ENCODE results near the gene LY6G6C. TPM values are rescaled to one million over a fixed set of nuclear protein-coding genes. Genes with fewer than 3 reads are reported as not detected.

The LY6G6C gene
- total RNA-seq, 1 experiment from 2014 or later: not detected

- H4K20me1 ChIP-seq (ENCODE audit: control insufficient read depth, insufficient read depth, insufficient read length): no peaks in the 10 kb centered on the region
- H3K4me1 ChIP-seq (ENCODE audit: insufficient read depth, low read length): no peaks in the 10 kb centered on the region
- H3K36me3 Mint-ChIP-seq (ENCODE audit: insufficient read depth in 1 of 3, low read depth in 3 of 3): peaks cover 6 to 24% (median 18%) of the 10 kb centered on the region in 3 experiments; a peak in 6 of 7 replicates
- no peak overlapping the region for H2BK15ac ChIP-seq (ENCODE audit: low read depth, low read length)
- H3K23ac ChIP-seq (ENCODE audit: insufficient read length, low read depth, low read length): no peak overlapping the region
- no peak overlapping the region for H2AFZ ChIP-seq (ENCODE audit: low read length)
- H3K4me2 ChIP-seq (ENCODE audit: insufficient read depth, insufficient read length, low read length): no peak overlapping the region
- no CpG with 5 or more reads among the region's 8 CpGs for WGBS (ENCODE audit: extremely low coverage, insufficient read length, low lambda C conversion rate)
- H3K18ac ChIP-seq (ENCODE audit: insufficient read length, low read depth, low read length): no peak overlapping the region
- H3T11ph ChIP-seq (ENCODE audit: low read length): no peak overlapping the region
- H3K27me3 Mint-ChIP-seq (ENCODE audit: low read depth): no peaks in the 10 kb centered on the region
- H2AK5ac ChIP-seq (ENCODE audit: insufficient read length, low read length): no peak overlapping the region
- H3K4me1 Mint-ChIP-seq: peaks cover 5 to 8% of the 10 kb centered on the region in 2 experiments
- H2BK120ac ChIP-seq (ENCODE audit: low read depth, low read length, poor library complexity, severe bottlenecking): no peak overlapping the region
- H3K27ac ChIP-seq (ENCODE audit: insufficient read length, low read depth, low read length): no peak overlapping the region
- no peak overlapping the region for H3K9ac ChIP-seq (ENCODE audit: extremely low read depth, insufficient read length, low read length)
- no peak for DNase-seq
- no peaks in the 10 kb centered on the region for H3K79me1 ChIP-seq (ENCODE audit: insufficient read depth, low read depth, low read length, poor library complexity, severe bottlenecking)
- no peak for TF ChIP-seq CTCF (conservative IDR thresholded peaks at IDR 0.05)
- H4K5ac ChIP-seq (ENCODE audit: insufficient read length, low read depth, low read length): no peak overlapping the region
- no peaks in the 10 kb centered on the region for H3K9me3 ChIP-seq (ENCODE audit: control insufficient read depth, low read depth, low read length)
- no peak overlapping the region for H2BK12ac ChIP-seq (ENCODE audit: insufficient read length, low read depth, low read length)
- no peak overlapping the region for H4K8ac ChIP-seq (replicated peaks; ENCODE audit: insufficient read length, low read depth, low read length)
- no peak overlapping the region for H3K4me3 Mint-ChIP-seq
- no peak overlapping the region for H3K27ac Mint-ChIP-seq
- no peak overlapping the region for H2BK5ac ChIP-seq (ENCODE audit: insufficient read length, low read length)
- no peaks in the 10 kb centered on the region for H3K23me2 ChIP-seq (ENCODE audit: insufficient read length, low read depth, low read length, poor library complexity, severe bottlenecking)
- H3K56ac ChIP-seq (ENCODE audit: insufficient read length, low read depth, low read length): no peak overlapping the region
- no peaks in the 10 kb centered on the region for H3K27me3 ChIP-seq (ENCODE audit: insufficient read depth, low read length)
- no peak overlapping the region for H2BK20ac ChIP-seq (ENCODE audit: low read depth, low read length, poor library complexity, severe bottlenecking)
- no peak overlapping the region for H3K4ac ChIP-seq (ENCODE audit: low read depth, low read length)
- no peaks in the 10 kb centered on the region for H3K79me2 ChIP-seq (ENCODE audit: insufficient read depth, low read length)
- no peaks in the 10 kb centered on the region for H3K9me3 Mint-ChIP-seq
- H3K14ac ChIP-seq (ENCODE audit: insufficient read depth, low read length): no peak overlapping the region
- no peak overlapping the region for H4K91ac ChIP-seq (ENCODE audit: insufficient read length, low read depth, low read length)
Observed at GRCh38 chr6:31749301-31750036, 27.9 kb upstream of the LY6G6C start.

Measured in H9 (cell line).